GM19328 (cell line): ENCODE data around the gene SAXO2.
"Not testable (repeated sequence)": the region's sequence is repeated elsewhere in the genome, so short reads cannot be mapped to it uniquely, and the experiment has no call there.

Experiments used
- ATAC-seq: cut with Tn5 transposase; IDR thresholded peaks from one replicate; pipeline ENCODE4 v1.9.1; 2021; ENCODE audit warnings: mild to moderate bottlenecking, moderate library complexity; ENCODE audit not compliant: unreplicated experiment

SAXO2 gene

GRCh38 chr15:82332711-82333602 is 70.3 kb downstream of the SAXO2 start:
- ATAC-seq = not testable (repeated sequence)

GRCh38 chr15:82333603-82334553 is 71.3 kb downstream of the SAXO2 start:
- ATAC-seq = not testable (repeated sequence)
